Ovary (tissue), 3 donors: ENCODE measurements around the gene PRMT1.

Source experiments
- CTCF ChIP-seq, 3 donors: fragments of 450-650 bp in 2 of 3; fragments of 200-600 bp in 1 of 3; IDR thresholded peaks; one replicate each; pipeline versions ENCODE4 v1.5.1 to v1.8.0; 2016 to 2022; ENCODE audit warnings: antibody characterized with exemption in 3 of 3, mild to moderate bottlenecking in 1 of 3
- POLR2A ChIP-seq: fragments of 450-650 bp; IDR thresholded peaks from one replicate; pipeline ENCODE4 v1.6.1; 2017; ENCODE audit warnings: antibody characterized with exemption, mild to moderate bottlenecking, moderate library complexity
- donor health status: DM: no; HTN: no; CAD: no.

- TF ChIP-seq CTCF (IDR thresholded peaks at IDR 0.05) (no peak), POLR2A (no peak)
These were observed 13.1 kb downstream of the PRMT1 start for GRCh38 chr19:49690079-49690655.
